Activated B cell treated with CpG ODN at 0.5 μM for 24 hours (primary cell): ENCODE results near the gene GBX1. TPM values are rescaled to one million over a fixed set of nuclear protein-coding genes. Genes with fewer than 3 reads are reported as not detected.

Source experiments
- ATAC-seq: fragments of 200-7000 bp; cut with Tn5 transposase; one replicate; pipeline ENCODE4 v1.10.0; 2021; ENCODE audit warnings: low read depth, mild to moderate bottlenecking, moderate library complexity
- CTCF ChIA-PET: fragments of 350-600 bp; sonication (Branson Sonifier 250); formaldehyde crosslinking; loops from one replicate; lab custom pipeline; 2021; ENCODE audit warnings: antibody characterized with exemption; lab: Charles Lee
- POLR2A ChIA-PET: fragments of 350-600 bp; sonication (Branson Sonifier 250); formaldehyde crosslinking; loops from one replicate; lab custom pipeline; 2021; ENCODE audit warnings: antibody characterized with exemption; lab: Charles Lee
- DNase-seq: peaks from one replicate; pipeline ENCODE4 v3.0.0; 2022
- H3K27ac Mint-ChIP-seq: one replicate; pipeline ENCODE4 v1.8.0; 2020; ENCODE audit warnings: mixed read lengths
- H3K27me3 Mint-ChIP-seq: one replicate; pipeline ENCODE4 v1.8.0; 2021; ENCODE audit warnings: mixed read lengths
- H3K36me3 Mint-ChIP-seq: one replicate; pipeline ENCODE4 v1.8.0; 2021; ENCODE audit warnings: low read depth, mixed read lengths
- H3K4me1 Mint-ChIP-seq: one replicate; pipeline ENCODE4 v1.8.0; 2021; ENCODE audit warnings: mixed read lengths
- H3K4me3 Mint-ChIP-seq: one replicate; pipeline ENCODE4 v1.8.0; 2020; ENCODE audit warnings: mild to moderate bottlenecking, mixed read lengths
- H3K9me3 Mint-ChIP-seq: one replicate; pipeline ENCODE4 v1.8.0; 2020; ENCODE audit warnings: mixed read lengths
- intact Hi-C: fragments of 100-400 bp; cut with micrococcal nuclease; formaldehyde crosslinking; loops from one replicate; pipeline ENCODE4 v1.15.1; 2024
- total RNA-seq: library from RNA; stranded (reverse); gene quantifications from 2 replicates; pipeline ENCODE4 v1.2.3, GENCODE V29; 2022
- TF ChIP-seq, protein P1 (sequence below): fragments of 200-600 bp; IDR thresholded peaks from one replicate; pipeline ENCODE4 v1.8.0; 2022; ENCODE audit warnings: antibody characterized with exemption, mild to moderate bottlenecking

The GBX1 gene
- total RNA-seq, 1 donor from 2014 or later, result not detected

DNA sequence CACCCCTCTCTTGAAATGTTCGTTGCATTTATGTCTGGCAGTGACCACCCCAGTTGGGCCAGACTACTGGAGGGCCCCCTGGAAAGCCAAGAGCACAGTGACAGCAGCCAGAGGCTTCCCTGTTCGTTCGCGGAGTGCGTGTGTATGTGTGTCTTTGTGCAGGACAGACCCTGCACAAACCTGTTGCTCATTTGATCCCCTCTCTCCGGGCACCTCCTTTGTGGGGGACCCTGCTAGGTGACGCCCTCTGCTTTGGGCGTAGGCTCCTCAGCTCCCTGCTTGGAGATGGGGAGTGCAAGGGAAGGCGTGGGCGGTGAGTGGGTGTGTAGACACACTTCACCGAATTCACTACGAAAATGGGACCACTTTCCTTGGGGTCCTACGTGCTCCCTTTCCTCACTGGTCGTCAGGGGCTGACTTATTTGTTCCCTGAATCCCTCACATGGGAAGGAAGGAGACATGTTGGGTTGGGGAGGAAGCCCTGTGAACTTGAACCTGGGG, 42.5 kb downstream of the GBX1 start:
- ChIA-PET CTCF (interaction anchor here (0.8 to 1.4 kb wide), 6 partner anchors 9 to 174 kb away, joined by 3 to 12 read pairs (median 5); no protein-coding TSS in a partner anchor), POLR2A (no interaction called here)
- no peak overlapping the region for H3K4me3 Mint-ChIP-seq
- TF ChIP-seq, protein P1, sequence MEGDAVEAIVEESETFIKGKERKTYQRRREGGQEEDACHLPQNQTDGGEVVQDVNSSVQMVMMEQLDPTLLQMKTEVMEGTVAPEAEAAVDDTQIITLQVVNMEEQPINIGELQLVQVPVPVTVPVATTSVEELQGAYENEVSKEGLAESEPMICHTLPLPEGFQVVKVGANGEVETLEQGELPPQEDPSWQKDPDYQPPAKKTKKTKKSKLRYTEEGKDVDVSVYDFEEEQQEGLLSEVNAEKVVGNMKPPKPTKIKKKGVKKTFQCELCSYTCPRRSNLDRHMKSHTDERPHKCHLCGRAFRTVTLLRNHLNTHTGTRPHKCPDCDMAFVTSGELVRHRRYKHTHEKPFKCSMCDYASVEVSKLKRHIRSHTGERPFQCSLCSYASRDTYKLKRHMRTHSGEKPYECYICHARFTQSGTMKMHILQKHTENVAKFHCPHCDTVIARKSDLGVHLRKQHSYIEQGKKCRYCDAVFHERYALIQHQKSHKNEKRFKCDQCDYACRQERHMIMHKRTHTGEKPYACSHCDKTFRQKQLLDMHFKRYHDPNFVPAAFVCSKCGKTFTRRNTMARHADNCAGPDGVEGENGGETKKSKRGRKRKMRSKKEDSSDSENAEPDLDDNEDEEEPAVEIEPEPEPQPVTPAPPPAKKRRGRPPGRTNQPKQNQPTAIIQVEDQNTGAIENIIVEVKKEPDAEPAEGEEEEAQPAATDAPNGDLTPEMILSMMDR, result no peak
- no peak for DNase-seq
- H3K4me1 Mint-ChIP-seq, result peaks cover 3% of the 10 kb centered on the region
- no peak overlapping the region for H3K27ac Mint-ChIP-seq
- no peaks in the 10 kb centered on the region for H3K9me3 Mint-ChIP-seq
- ATAC-seq, result no peak
- peaks cover 2% of the 10 kb centered on the region for H3K36me3 Mint-ChIP-seq
- intact Hi-C loops, result loop anchor here (1.0 kb wide), 4 partner anchors 43 to 178 kb away; no protein-coding TSS in a partner anchor
- peaks cover 4% of the 10 kb centered on the region for H3K27me3 Mint-ChIP-seq

- ATAC-seq (no peak), DNase-seq (no peak)
- H3K27me3 Mint-ChIP-seq, result peaks cover 4% of the 10 kb centered on the region
- POLR2A ChIA-PET, result interaction anchor here (0.6 kb wide), 1 partner anchor 180 kb away, joined by 5 read pairs; no protein-coding TSS in a partner anchor
- TF ChIP-seq, protein P1, result no peak
- H3K4me1 Mint-ChIP-seq, result peaks cover 3% of the 10 kb centered on the region
- H3K4me3 Mint-ChIP-seq, result no peak overlapping the region
- intact Hi-C loops, result loop anchor here (1.0 kb wide), 4 partner anchors 44 to 179 kb away; no protein-coding TSS in a partner anchor
- H3K9me3 Mint-ChIP-seq, result no peaks in the 10 kb centered on the region
- CTCF ChIA-PET, result interaction anchor here (0.8 to 1.6 kb wide), 15 partner anchors 9 to 180 kb away, joined by 3 to 16 read pairs (median 4); no protein-coding TSS in a partner anchor
- no peak overlapping the region for H3K27ac Mint-ChIP-seq
- peaks cover 2% of the 10 kb centered on the region for H3K36me3 Mint-ChIP-seq
Measured at GRCh38 chr7:151124481-151124880, 43.0 kb downstream of the GBX1 start.

GRCh38 chr7:151123822-151124464, 43.6 kb downstream of the GBX1 start:
- H3K27me3 Mint-ChIP-seq, result peaks cover 4% of the 10 kb centered on the region
- TF ChIP-seq, protein P1, result peak; percentile 17
- peak; percentile 98 for ATAC-seq
- CTCF ChIA-PET, result interaction anchor here (0.8 to 1.6 kb wide), 15 partner anchors 8 to 181 kb away, joined by 3 to 16 read pairs (median 4); no protein-coding TSS in a partner anchor
- H3K4me3 Mint-ChIP-seq, result no peak overlapping the region
- DNase-seq, result peak; percentile 67
- intact Hi-C loops, result loop anchor here (1.0 kb wide), 4 partner anchors 44 to 179 kb away; no protein-coding TSS in a partner anchor
- H3K27ac Mint-ChIP-seq, result no peak overlapping the region
- H3K4me1 Mint-ChIP-seq, result peaks cover 3% of the 10 kb centered on the region
- peaks cover 2% of the 10 kb centered on the region for H3K36me3 Mint-ChIP-seq
- H3K9me3 Mint-ChIP-seq, result no peaks in the 10 kb centered on the region
- POLR2A ChIA-PET, result interaction anchor here (0.6 kb wide), 1 partner anchor 180 kb away, joined by 5 read pairs; no protein-coding TSS in a partner anchor

DNA sequence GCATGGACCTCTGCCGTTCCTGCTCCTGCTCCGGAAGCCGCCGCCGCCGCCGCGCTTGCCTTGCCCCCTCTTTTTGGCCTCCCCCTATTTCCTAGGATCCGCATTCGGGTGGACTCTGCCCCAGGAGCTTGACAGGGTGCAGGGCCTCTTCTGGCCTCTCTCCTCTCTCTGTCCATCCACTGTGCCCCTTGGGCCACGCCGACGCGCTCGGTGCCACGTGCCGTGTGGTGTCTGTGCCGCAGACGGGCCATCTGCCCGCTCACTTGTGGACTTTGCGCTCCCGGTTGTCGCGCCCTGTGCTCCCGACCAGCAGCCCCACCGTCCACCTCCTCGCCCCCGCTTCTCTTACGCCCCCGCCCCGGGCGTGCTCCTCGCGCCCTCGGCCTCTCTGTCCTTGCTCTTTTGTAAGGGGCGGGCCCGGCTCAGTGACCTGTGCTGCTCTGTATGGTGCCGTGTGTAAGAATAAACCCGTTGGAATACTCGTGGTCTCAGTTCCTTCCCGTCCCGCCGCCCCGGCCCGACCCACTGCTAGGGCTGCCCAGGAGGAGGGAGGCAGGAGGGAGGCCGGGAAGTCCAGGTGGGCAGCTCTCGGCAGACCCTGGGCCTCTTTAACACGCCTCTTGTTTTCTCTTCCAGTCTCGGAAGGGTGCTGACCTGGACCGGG, 44.2 kb downstream of the GBX1 start:
- no peak overlapping the region for H3K4me3 Mint-ChIP-seq
- CTCF ChIA-PET, result interaction anchor here (1.0 to 1.6 kb wide), 14 partner anchors 8 to 181 kb away, joined by 3 to 16 read pairs (median 4); no protein-coding TSS in a partner anchor
- intact Hi-C loops, result no loop called here
- TF ChIP-seq, protein P1, result no peak
- H3K4me1 Mint-ChIP-seq, result peaks cover 3% of the 10 kb centered on the region
- no peak overlapping the region for H3K27ac Mint-ChIP-seq
- ATAC-seq (no peak), DNase-seq (no peak)
- POLR2A ChIA-PET, result no interaction called here
- H3K36me3 Mint-ChIP-seq, result peaks cover 2% of the 10 kb centered on the region
- H3K27me3 Mint-ChIP-seq, result peaks cover 4% of the 10 kb centered on the region
- H3K9me3 Mint-ChIP-seq, result no peaks in the 10 kb centered on the region

DNA sequence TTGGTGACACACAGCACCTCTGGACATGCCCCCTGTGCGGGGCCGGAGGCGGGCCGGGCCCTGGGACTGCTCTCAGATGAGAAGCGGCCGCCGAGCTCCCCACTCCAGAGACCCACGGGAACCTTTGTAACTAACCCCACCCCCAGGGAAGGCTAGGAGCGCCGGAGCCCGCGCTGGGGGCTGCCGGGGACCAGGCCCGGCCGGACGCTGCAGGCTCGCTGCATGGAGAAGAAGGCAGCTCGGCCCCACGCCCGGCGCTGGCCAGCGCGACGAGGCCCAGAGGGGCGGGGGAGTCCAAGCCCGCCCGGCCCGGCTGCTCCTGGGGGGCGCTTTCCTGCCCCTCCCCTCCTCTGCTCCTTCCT, 44.7 kb downstream of the GBX1 start:
- Mint-ChIP-seq H3K9me3 (no peaks in the 10 kb centered on the region), H3K4me3 (no peak overlapping the region), H3K4me1 (peaks cover 3% of the 10 kb centered on the region), H3K27me3 (peaks cover 4% of the 10 kb centered on the region), H3K27ac (no peak overlapping the region), H3K36me3 (peaks cover 2% of the 10 kb centered on the region)
- CTCF ChIA-PET, result interaction anchor here (1.6 kb wide), 1 partner anchor 182 kb away, joined by 16 read pairs; no protein-coding TSS in a partner anchor
- ATAC-seq (no peak), DNase-seq (no peak)
- intact Hi-C loops, result no loop called here
- TF ChIP-seq, protein P1, result no peak
- POLR2A ChIA-PET, result no interaction called here
